Measurements from ENCODE around the gene AOPEP. TPM values are rescaled to one million over a fixed set of nuclear protein-coding genes. Genes with fewer than 3 reads are reported as not detected.
A peak's percentile ranks its signal among the peaks of the same experiment; 100 is the strongest.

AOPEP gene
- total RNA-seq, 1 experiment from 2014 or later: 36.4 TPM

DNA sequence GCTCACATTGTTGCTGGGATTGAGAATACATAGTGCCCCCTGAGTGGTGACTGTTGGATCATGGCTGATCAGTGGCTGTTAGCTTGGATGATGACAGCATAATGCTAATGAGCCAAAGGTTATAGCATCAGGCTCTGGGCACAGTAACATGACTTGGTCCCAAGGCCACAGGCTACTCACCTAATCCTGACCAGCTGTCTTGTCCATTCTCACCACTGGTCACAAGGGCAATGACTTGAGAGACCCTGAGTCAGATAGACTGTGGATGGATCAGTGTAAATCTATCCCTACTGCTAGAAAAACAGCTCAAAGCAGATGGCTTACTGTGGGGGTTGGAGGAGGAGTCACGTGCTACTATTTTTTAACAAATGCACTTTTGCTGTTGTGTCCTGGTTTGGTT lies 74.7 kb downstream of the AOPEP start:
- H3K27me3 ChIP-seq (ENCODE audit: control insufficient read depth, insufficient read depth, low read length): no peaks in the 10 kb centered on the region
- DNase-seq (ENCODE audit: low read depth, low spot score) (no peak), ATAC-seq (no peak)
- H3K27ac ChIP-seq (ENCODE audit: low read length): peak overlapping the region; percentile 68; the same call in 1 of the 2 replicates
- CTCF ChIA-PET: no interaction called here
- no peak overlapping the region for H3K4me3 ChIP-seq (ENCODE audit: low read depth in 2 of 2, low read length in 2 of 2)
- POLR2A ChIA-PET: no interaction called here
- in situ Hi-C loops (cut with HindIII; ENCODE audit: low pct_unique_long_range_greater_than_20kb, low sequenced_read_pairs): no loop called here
- TF ChIP-seq, protein P1, sequence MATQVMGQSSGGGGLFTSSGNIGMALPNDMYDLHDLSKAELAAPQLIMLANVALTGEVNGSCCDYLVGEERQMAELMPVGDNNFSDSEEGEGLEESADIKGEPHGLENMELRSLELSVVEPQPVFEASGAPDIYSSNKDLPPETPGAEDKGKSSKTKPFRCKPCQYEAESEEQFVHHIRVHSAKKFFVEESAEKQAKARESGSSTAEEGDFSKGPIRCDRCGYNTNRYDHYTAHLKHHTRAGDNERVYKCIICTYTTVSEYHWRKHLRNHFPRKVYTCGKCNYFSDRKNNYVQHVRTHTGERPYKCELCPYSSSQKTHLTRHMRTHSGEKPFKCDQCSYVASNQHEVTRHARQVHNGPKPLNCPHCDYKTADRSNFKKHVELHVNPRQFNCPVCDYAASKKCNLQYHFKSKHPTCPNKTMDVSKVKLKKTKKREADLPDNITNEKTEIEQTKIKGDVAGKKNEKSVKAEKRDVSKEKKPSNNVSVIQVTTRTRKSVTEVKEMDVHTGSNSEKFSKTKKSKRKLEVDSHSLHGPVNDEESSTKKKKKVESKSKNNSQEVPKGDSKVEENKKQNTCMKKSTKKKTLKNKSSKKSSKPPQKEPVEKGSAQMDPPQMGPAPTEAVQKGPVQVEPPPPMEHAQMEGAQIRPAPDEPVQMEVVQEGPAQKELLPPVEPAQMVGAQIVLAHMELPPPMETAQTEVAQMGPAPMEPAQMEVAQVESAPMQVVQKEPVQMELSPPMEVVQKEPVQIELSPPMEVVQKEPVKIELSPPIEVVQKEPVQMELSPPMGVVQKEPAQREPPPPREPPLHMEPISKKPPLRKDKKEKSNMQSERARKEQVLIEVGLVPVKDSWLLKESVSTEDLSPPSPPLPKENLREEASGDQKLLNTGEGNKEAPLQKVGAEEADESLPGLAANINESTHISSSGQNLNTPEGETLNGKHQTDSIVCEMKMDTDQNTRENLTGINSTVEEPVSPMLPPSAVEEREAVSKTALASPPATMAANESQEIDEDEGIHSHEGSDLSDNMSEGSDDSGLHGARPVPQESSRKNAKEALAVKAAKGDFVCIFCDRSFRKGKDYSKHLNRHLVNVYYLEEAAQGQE (IDR thresholded peaks at IDR 0.05; ENCODE audit: insufficient read depth in 1 of 2, low read depth in 2 of 2, low read length in 1 of 2): no peak
- TF ChIP-seq TCF7L2 (IDR thresholded peaks at IDR 0.05; ENCODE audit: low read depth, low read length) (no peak), POLR2AphosphoS5 (IDR thresholded peaks at IDR 0.05; ENCODE audit: low read depth, low read length) (no peak), SIN3A (IDR thresholded peaks at IDR 0.05; ENCODE audit: borderline replicate concordance, insufficient read depth, low read depth, low read length) (no peak)
- TF ChIP-seq, protein P2, sequence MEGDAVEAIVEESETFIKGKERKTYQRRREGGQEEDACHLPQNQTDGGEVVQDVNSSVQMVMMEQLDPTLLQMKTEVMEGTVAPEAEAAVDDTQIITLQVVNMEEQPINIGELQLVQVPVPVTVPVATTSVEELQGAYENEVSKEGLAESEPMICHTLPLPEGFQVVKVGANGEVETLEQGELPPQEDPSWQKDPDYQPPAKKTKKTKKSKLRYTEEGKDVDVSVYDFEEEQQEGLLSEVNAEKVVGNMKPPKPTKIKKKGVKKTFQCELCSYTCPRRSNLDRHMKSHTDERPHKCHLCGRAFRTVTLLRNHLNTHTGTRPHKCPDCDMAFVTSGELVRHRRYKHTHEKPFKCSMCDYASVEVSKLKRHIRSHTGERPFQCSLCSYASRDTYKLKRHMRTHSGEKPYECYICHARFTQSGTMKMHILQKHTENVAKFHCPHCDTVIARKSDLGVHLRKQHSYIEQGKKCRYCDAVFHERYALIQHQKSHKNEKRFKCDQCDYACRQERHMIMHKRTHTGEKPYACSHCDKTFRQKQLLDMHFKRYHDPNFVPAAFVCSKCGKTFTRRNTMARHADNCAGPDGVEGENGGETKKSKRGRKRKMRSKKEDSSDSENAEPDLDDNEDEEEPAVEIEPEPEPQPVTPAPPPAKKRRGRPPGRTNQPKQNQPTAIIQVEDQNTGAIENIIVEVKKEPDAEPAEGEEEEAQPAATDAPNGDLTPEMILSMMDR (IDR thresholded peaks at IDR 0.05): no peak
- no TSS peak for BruUV-seq (replicated peaks)
- no peaks in the 10 kb centered on the region for H3K9me3 ChIP-seq (ENCODE audit: control insufficient read depth, insufficient read depth, low read depth, low read length)
- no peaks in the 10 kb centered on the region for H3K36me3 ChIP-seq (ENCODE audit: control insufficient read depth, insufficient read depth, low read length)
- H3K4me1 ChIP-seq (ENCODE audit: control insufficient read depth, insufficient read depth, low read length): peaks cover 46% of the 10 kb centered on the region
- intact Hi-C loops (cut with micrococcal nuclease; ENCODE audit: unreplicated experiment): no loop called here

DNA sequence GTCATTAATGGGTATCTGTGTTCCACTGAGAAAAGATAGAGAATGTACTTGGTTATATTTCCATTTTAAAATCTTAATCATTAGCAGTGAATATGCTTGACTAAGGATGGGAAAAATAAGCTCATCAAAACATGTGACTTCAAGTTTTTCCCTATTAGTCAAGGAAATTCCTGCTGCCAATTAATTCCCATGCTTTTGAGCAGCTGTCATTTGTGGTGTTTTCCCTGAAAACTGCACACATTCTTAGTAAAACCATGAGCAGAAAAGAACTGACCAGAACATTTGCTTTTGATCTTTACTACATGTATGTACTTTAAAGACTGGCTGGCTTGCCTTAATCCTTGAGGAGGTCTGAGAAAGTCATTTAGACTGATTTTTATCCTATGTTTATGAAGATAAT lies 75.2 kb downstream of the AOPEP start:
- TF ChIP-seq POLR2AphosphoS5 (IDR thresholded peaks at IDR 0.05; ENCODE audit: low read depth, low read length) (no peak), TCF7L2 (IDR thresholded peaks at IDR 0.05; ENCODE audit: low read depth, low read length) (no peak), SIN3A (IDR thresholded peaks at IDR 0.05; ENCODE audit: borderline replicate concordance, insufficient read depth, low read depth, low read length) (no peak)
- TF ChIP-seq, protein P1 (IDR thresholded peaks at IDR 0.05; ENCODE audit: insufficient read depth in 1 of 2, low read depth in 2 of 2, low read length in 1 of 2): no peak
- TF ChIP-seq, protein P2 (IDR thresholded peaks at IDR 0.05): no peak
- Histone ChIP-seq H3K27me3 (ENCODE audit: control insufficient read depth, insufficient read depth, low read length) (no peaks in the 10 kb centered on the region), H3K4me3 (ENCODE audit: low read depth in 2 of 2, low read length in 2 of 2) (no peak overlapping the region), H3K9me3 (ENCODE audit: control insufficient read depth, insufficient read depth, low read depth, low read length) (no peaks in the 10 kb centered on the region), H3K36me3 (ENCODE audit: control insufficient read depth, insufficient read depth, low read length) (no peaks in the 10 kb centered on the region), H3K4me1 (ENCODE audit: control insufficient read depth, insufficient read depth, low read length) (peaks cover 50% of the 10 kb centered on the region), H3K27ac (ENCODE audit: low read length) (peak overlapping the region; percentile 54; the same call in 1 of the 2 replicates)
- in situ Hi-C loops (cut with HindIII; ENCODE audit: low pct_unique_long_range_greater_than_20kb, low sequenced_read_pairs): no loop called here
- no TSS peak for BruUV-seq (replicated peaks)
- CTCF ChIA-PET: no interaction called here
- POLR2A ChIA-PET: no interaction called here
- ATAC-seq (no peak), DNase-seq (ENCODE audit: low read depth, low spot score) (no peak)
- intact Hi-C loops (cut with micrococcal nuclease; ENCODE audit: unreplicated experiment): no loop called here

Measured in Panc1 (cell line).